Gastroesophageal sphincter (tissue), 4 donors: Measurements from ENCODE around the gene AHRR. TPM values are rescaled to one million over a fixed set of nuclear protein-coding genes. Genes with fewer than 3 reads are reported as not detected.

Experiments used
- ATAC-seq: fragments of 150-250 bp; one replicate; pipeline ENCODE4 v1.9.1; 2016; ENCODE audit warnings: mild to moderate bottlenecking, moderate library complexity
- H3K27ac ChIP-seq, 4 donors: fragments of 200-600 bp; sonication (generic) in 3 of 4; 1 replicate in 3 of 4; 2 replicates in 1 of 4; pipeline ENCODE4 v1.5.1; 2016 to 2019
- H3K27me3 ChIP-seq: fragments of 200-600 bp; sonication (generic); one replicate; pipeline ENCODE4 v1.5.1; 2019
- H3K36me3 ChIP-seq, 2 donors: fragments of 200-600 bp; sonication (generic); one replicate each; pipeline ENCODE4 v1.5.1; 2019; ENCODE audit warnings: control low read depth in 1 of 2
- H3K4me1 ChIP-seq, 3 donors: fragments of 200-600 bp; sonication (generic); 1 replicate in 2 of 3; 2 replicates in 1 of 3; pipeline ENCODE4 v1.5.1; 2016 to 2019; ENCODE audit warnings: control low read depth in 2 of 3
- H3K4me3 ChIP-seq, 2 donors: fragments of 200-600 bp; sonication (generic); one replicate each; pipeline ENCODE4 v1.5.1; 2019; ENCODE audit warnings: mild to moderate bottlenecking in 1 of 2, moderate library complexity in 1 of 2
- H3K9me3 ChIP-seq, 3 donors: fragments of 200-600 bp; sonication (generic); one replicate each; pipeline ENCODE4 v1.5.1; 2017 to 2019; ENCODE audit warnings: control low read depth in 2 of 3
- CTCF ChIP-seq, 4 experiments: fragments of 200-600 bp in 2 of 4; fragments of 450-650 bp in 2 of 4; sonication (generic) in 1 of 4; IDR thresholded peaks; one replicate each; pipeline ENCODE4 v1.5.1; 2017 to 2019; ENCODE audit warnings: antibody characterized with exemption in 4 of 4, mild to moderate bottlenecking in 2 of 4, moderate library complexity in 2 of 4
- EP300 ChIP-seq: sonication (generic); formaldehyde crosslinking; IDR thresholded peaks from one replicate; pipeline ENCODE4 v1.6.1; 2017; ENCODE audit warnings: antibody characterized with exemption, mild to moderate bottlenecking
- POLR2A ChIP-seq, 2 donors: fragments of 450-650 bp; IDR thresholded peaks; one replicate each; pipeline ENCODE4 v1.6.1; 2017; ENCODE audit warnings: antibody characterized with exemption in 2 of 2, mild to moderate bottlenecking in 2 of 2, moderate library complexity in 1 of 2
- POLR2AphosphoS5 ChIP-seq: sonication (generic); formaldehyde crosslinking; IDR thresholded peaks from one replicate; pipeline ENCODE4 v1.6.1; 2017; ENCODE audit warnings: antibody characterized with exemption
- WGBS, 2 donors: methylation state at CpG; one replicate each; pipeline ENCODE4 v1.1.5; 2018; ENCODE audit warnings: low coverage in 1 of 2; 5-methylcytosine and 5-hydroxymethylcytosine counted together
- total RNA-seq, 4 donors: library from RNA; depleted of rRNA; stranded (reverse); fragments of >200 nt; gene quantifications; one replicate each; pipeline ENCODE4 v1.1.0, GENCODE V29; 2016

The AHRR gene
- total RNA-seq, 4 donors from 2014 or later = 0.15 to 1.7 (median 0.45) TPM

DNA sequence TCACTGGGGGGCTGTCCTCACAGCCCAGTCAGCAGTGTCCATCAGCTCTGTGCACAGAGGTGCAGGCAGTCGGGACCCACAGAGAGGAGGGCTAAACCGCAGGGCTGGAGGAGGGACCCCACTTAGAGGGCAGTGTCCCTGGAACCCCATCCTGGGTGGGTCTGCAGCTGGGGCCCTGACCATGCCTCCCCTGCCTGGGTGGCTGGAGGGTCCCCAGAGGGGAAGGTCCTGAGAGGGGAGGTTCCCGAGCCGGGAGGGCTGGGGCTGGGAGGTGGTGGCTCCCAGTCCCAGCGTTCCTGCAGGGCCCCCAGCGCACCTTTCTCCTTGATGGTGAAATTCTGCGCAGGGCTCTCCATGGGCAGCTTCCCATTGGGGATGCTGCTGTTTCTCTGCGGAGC, 154.2 kb downstream of the AHRR start:
- H3K27me3 ChIP-seq = peaks cover 60% of the 10 kb centered on the region
- no peak overlapping the region for H3K27ac ChIP-seq
- no CpG with 5 or more reads among the region's 8 CpGs for WGBS, 2 donors
- H3K36me3 ChIP-seq = peaks cover 0 to 7% of the 10 kb centered on the region in 2 donors
- H3K9me3 ChIP-seq = no peaks in the 10 kb centered on the region
- no peak overlapping the region for H3K4me3 ChIP-seq
- no peak for ATAC-seq
- peaks cover 0 to 32% (median 18%) of the 10 kb centered on the region in 3 donors for H3K4me1 ChIP-seq
- no peak for TF ChIP-seq POLR2A (IDR thresholded peaks at IDR 0.05)
- TF ChIP-seq CTCF (IDR thresholded peaks at IDR 0.05) = no peak
- no peak for TF ChIP-seq POLR2AphosphoS5
- TF ChIP-seq EP300 = no peak

DNA sequence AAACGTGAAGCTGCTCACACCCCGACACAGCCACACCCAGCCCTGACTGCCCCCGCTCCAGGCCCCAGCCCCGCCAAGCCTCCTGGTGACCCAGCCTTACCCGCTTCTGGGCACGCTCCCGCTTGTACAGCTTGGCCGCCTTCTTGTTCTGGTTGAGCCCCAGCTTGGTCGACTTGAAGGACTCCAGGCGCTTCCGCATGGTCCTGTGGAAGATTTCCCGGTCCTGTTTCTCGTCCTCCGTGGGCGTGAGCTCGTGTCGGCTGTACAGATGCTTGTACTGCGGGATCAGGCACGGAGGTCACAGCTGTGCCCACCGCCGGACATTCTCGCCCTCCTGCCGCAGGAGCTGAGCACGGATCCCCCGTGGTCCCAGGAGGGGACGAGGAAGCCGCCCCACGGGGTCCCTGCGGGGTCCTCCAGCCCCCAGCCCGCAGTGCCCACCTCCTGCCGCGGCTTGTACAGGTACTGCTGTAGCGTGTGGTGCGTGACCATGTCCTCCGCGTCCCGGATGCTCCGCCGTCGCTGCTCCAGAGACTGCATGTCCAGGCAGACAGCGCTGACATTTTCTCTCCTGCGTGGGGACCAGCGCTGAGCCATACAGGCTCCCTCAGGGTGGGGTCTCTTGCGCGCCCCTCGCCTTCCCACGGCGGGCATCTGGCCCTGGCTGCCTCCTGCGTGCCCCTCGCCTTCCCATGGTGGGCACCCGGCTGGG, 154.7 kb downstream of the AHRR start:
- H3K4me1 ChIP-seq = peaks cover 0 to 27% (median 18%) of the 10 kb centered on the region in 3 donors
- no peak for ATAC-seq
- peaks cover 66% of the 10 kb centered on the region for H3K27me3 ChIP-seq
- no peak overlapping the region for H3K27ac ChIP-seq
- no peak overlapping the region for H3K4me3 ChIP-seq
- WGBS, 2 donors = 86 to 100% methylated on average over 5 to 13 of the region's 51 CpGs
- peaks cover 0 to 2% of the 10 kb centered on the region in 2 donors for H3K36me3 ChIP-seq
- TF ChIP-seq POLR2A (IDR thresholded peaks at IDR 0.05) = no peak
- no peak for TF ChIP-seq EP300
- TF ChIP-seq CTCF (IDR thresholded peaks at IDR 0.05) = no peak
- TF ChIP-seq POLR2AphosphoS5 = no peak
- no peaks in the 10 kb centered on the region for H3K9me3 ChIP-seq

GRCh38 chr5:476814-477175, 155.3 kb downstream of the AHRR start:
- peaks cover 71% of the 10 kb centered on the region for H3K27me3 ChIP-seq
- TF ChIP-seq EP300 (no peak), POLR2AphosphoS5 (no peak), POLR2A (IDR thresholded peaks at IDR 0.05) (no peak), CTCF (IDR thresholded peaks at IDR 0.05) (no peak)
- peaks cover 0 to 21% (median 13%) of the 10 kb centered on the region in 3 donors for H3K4me1 ChIP-seq
- no peak for ATAC-seq
- no peaks in the 10 kb centered on the region for H3K9me3 ChIP-seq
- WGBS, 2 donors = 80% methylated on average over 1 of the region's 9 CpGs; no CpG with 5 or more reads in 1 of the 2 donors
- no peak overlapping the region for H3K27ac ChIP-seq
- no peaks in the 10 kb centered on the region for H3K36me3 ChIP-seq
- no peak overlapping the region for H3K4me3 ChIP-seq

DNA sequence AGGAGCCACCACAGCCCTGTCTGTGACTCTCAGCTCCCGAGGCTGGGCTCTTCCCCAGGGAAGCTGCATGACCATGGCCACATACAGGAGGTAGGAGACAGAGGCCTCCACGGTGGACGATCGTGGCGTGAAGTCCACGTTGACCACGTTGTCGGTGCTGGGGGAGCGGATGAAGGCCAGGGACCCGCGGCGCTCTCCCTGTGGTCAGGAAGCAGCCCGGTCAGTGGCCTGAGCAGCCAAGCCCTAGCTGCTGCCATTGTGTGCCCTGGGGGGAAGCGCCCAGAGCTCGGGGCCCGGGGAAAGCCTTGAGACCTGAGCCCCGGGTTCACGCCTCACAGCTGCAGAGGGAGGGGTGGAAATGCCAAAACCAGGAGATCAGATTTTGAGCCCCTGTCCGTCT, 155.7 kb downstream of the AHRR start:
- Histone ChIP-seq H3K4me3 (no peak overlapping the region), H3K4me1 (peaks cover 0 to 17% (median 8%) of the 10 kb centered on the region in 3 donors), H3K9me3 (no peaks in the 10 kb centered on the region), H3K27ac (no peak overlapping the region), H3K27me3 (peaks cover 76% of the 10 kb centered on the region), H3K36me3 (no peaks in the 10 kb centered on the region)
- 17% methylated on average over 1 of the region's 19 CpGs; no CpG with 5 or more reads in 1 of the 2 donors for WGBS, 2 donors
- ATAC-seq = no peak
- TF ChIP-seq POLR2AphosphoS5 = no peak

DNA sequence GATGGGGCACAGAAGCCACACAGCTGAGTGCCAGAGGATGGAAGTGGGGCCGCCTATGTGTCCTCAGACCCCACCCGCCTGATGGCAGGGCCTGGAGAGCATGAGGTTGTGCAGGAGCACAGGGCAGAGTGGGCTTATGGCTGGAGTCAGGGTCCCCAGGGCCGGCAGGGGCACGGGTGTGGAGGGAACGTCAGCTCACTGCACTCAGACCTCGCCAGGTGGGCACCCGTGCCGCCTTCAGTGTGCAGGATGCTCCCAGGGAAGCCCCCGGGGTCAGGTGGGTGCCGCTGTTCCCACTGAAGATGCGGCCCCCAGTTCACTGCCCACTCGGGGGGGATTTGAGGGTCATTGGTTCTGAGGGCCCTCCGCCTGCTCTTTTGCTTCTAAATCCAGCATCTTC, 156.4 kb downstream of the AHRR start:
- no peaks in the 10 kb centered on the region for H3K36me3 ChIP-seq
- H3K27me3 ChIP-seq = peaks cover 82% of the 10 kb centered on the region
- no peaks in the 10 kb centered on the region for H3K9me3 ChIP-seq
- TF ChIP-seq EP300 = no peak
- TF ChIP-seq CTCF (IDR thresholded peaks at IDR 0.05) = no peak
- TF ChIP-seq POLR2A (IDR thresholded peaks at IDR 0.05) = no peak
- no peak for TF ChIP-seq POLR2AphosphoS5
- ATAC-seq = no peak
- 40% methylated on average over 3 of the region's 13 CpGs; no CpG with 5 or more reads in 1 of the 2 donors for WGBS, 2 donors
- H3K4me3 ChIP-seq = no peak overlapping the region
- peaks cover 0 to 12% (median 6%) of the 10 kb centered on the region in 3 donors for H3K4me1 ChIP-seq
- no peak overlapping the region for H3K27ac ChIP-seq
